KG1 (cell line): ENCODE results near the gene LOC128125822.

Experiments
- DNase-seq: peaks from one replicate; lab custom pipeline; 2025; lab: John Stamatoyannopoulos, UW

The LOC128125822 gene

GRCh38 chr6:63556369-63556768, 15.9 kb upstream of the LOC128125822 start:
- no peak for DNase-seq

GRCh38 chr6:63558278-63558677, 14.0 kb upstream of the LOC128125822 start:
- DNase-seq = no peak

DNA sequence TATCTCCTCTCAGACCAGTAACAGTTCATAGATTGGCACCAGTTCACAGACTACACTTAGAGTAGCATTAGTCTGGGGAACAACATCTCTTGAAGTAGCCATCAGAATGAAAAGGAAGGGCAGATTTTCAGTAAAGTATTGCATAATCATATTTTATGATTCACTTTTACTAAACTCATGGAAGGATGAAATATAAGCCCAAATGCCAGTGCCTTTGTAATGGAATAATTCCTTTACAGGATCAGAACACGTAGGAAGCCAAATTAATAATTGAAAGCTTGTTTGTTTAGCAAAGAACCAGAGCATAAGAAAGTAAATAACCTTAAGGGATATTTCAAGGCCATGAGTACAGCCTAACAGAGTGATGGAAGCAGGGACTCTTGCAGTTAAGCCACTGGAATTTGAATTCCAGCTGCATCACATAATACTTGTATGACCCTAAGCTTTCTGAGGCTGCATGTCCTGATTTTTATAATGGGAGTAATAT, 11.4 kb upstream of the LOC128125822 start:
- DNase-seq = no peak

DNA sequence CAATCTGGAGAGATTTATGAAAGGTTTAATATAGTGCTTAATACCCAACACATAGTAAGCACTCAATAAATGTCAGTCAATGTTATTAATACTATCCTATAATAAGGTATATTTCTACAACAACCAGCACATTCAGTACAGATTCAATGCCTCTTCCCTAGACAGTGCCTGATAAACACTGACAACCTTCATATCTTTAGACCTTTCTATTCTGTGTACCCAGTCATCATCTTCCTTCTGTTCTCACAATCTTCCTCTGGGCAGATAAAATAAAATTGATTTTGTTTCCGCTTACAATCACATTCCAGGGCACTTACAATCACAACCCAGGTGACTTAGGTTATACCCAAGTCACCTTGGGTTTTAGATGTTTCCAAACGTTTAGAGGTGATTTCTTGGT, 11.0 kb upstream of the LOC128125822 start:
- no peak for DNase-seq

GRCh38 chr6:63563235-63563634, 9.0 kb upstream of the LOC128125822 start:
- no peak for DNase-seq

- DNase-seq = no peak
Measured at GRCh38 chr6:63565058-63565726, 7.1 kb upstream of the LOC128125822 start.

DNA sequence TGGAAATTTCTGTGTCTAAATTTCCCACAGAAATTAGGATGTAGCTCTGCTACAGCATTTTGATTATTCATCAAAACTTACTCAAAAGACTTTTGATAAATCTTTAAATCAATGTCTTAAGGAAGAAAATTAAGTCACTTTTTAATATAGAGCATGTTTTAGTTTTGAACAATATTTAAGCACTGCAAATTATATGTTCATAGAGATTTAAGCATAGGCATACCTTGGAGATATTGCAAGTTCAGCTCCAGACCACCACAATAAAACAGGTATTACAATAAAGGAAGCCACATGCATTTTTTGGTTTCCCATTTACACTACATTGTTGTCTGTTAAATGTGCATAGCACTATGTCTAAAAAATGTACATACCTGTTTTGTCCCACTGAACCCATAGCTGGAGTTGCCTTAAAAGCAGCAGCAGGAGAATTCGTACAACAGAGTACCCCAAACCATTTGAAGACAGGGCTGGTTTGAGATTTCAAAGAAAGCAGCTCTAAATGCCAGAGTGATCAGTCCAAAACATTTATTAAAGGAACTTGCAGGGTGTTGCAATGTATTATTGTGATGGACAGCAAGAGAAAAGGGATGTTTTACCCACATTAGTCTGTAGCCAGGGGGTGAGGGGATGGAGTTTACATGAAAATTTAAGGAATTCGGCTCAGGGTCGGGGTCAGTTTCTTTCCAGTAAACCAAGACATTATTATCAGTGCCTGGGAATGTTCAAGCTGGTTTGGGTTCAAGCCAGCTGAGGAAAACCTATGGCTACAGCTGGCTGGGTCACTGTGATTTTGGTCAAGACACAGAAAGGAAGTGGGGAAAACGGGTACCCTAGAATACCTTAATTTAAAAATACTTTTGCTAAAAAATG, 6.3 kb upstream of the LOC128125822 start:
- no peak for DNase-seq

GRCh38 chr6:63567966-63568365, 4.3 kb upstream of the LOC128125822 start:
- no peak for DNase-seq

DNA sequence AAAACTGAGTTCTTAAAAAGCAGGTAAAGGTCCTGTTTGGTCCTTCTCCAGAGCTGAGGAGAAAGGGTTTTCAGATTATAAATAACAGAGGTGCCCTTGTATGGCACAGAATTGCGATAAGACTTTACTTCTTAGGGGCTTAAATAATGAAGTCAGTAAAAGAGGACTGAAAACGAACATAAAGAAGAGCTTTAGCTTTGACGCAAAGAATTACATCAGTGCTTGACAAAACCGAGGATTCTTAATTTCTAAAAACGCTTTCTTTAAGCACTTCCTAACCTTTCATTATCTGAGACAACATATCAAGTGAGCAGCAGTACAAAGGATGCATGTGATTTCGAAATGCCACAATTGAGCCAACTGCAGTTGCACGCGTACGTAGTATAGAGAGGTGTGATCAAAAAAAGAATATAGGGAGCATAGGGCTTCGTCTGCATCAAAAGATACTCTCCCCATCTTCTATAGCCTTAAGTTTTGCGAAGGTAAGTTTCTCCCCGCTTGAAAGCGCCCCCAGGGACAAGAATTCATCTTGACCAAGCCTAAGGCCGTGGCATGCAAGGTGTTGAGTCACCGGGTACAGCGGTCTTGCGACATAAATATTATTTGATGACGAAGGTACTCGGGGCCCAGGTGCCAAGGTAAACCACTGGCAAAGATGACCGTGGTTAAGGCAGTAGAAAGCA, 778 bp upstream of the LOC128125822 start:
- no peak for DNase-seq

DNA sequence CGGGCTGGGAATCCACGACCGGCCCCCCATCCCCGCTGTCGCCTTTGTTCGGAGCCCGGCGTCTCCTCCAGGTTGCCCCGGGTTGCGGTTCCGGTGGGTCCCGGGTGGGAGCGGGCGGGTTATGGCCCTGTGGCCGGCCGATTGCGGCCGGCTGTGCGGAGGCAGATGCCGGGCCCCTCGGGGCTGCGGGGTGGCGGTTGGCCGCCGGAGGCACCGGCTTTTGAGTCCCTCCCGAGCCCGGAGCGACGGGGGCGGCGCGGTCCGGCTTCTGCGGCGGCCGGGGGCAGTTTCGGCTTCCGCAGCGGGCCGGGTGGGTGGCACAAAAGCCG, 431 bp downstream of the LOC128125822 start:
- DNase-seq = no peak

DNA sequence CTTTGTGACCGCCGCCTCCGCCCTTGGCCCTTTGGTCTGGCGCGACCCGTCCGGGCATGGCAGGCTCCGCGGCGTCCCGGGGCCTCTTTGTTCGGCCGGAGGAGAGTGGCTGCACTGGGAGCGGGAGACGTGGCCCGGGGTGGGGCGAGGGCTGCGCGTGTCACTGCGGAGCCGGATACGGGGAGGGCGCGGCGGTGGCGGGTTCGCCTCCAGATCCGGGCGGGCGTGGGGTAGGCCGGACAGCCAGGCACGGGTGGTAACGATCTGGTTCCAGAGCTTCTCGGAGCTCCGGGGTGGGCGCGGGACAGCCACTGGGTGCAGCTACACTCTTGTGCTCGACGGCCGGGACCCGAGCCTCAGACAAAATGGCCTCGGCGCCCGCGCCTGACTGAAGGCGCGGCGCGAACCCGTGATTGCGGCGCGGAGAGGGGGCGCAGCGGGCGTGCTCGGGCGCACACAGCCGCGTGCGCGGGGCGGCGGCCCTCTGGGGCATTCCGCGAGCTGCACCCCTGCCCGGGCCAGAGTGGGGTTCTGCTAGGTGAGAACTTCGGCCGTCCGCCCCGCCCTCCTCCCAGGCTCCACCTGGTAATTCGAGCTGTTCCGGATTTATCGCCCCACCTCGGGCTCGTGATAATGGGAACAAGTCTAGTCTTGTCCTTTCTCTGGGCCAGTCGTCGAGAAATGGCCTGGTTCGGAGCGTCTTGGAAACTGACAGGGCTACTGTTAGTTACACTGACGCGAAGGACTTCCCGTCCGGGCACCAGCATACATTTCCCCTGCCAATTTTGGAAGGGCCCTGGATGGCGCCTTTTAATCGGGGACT, 1.0 kb downstream of the LOC128125822 start:
- DNase-seq = peak; percentile 59

DNA sequence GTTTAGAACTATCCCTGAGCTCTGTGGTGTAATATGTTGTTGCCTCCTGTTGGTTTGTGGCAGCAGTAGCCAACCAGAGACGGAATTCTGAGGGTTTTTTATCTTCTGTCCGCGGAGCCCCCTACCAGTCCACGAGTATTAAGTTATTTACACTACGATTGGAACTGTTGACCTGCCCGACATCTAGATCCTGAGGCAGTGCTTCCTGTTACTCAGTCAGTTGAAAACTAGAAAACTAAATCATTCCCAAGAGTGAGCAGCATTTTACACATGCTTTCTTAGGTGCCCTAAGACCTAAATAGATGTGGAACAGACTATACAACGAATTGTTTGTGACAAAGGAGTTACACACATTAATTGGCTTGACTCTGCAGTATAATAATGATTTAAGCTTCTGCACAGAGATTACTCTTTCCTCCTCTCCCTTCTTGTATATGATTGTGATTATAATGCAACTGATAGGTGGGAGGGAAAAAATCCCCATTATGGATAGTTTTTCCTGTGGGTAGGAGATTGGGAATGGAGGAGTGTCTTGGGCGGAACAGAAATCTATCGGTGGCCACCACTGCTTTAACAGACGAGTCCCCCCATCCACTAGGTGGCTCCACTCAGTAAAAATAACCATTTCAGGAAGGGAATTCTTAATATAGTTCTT, 1.7 kb downstream of the LOC128125822 start:
- DNase-seq = peak; percentile 36

GRCh38 chr6:63574554-63574900, 2.2 kb downstream of the LOC128125822 start:
- no peak for DNase-seq

GRCh38 chr6:63576147-63576772, 4.0 kb downstream of the LOC128125822 start:
- DNase-seq = no peak

DNA sequence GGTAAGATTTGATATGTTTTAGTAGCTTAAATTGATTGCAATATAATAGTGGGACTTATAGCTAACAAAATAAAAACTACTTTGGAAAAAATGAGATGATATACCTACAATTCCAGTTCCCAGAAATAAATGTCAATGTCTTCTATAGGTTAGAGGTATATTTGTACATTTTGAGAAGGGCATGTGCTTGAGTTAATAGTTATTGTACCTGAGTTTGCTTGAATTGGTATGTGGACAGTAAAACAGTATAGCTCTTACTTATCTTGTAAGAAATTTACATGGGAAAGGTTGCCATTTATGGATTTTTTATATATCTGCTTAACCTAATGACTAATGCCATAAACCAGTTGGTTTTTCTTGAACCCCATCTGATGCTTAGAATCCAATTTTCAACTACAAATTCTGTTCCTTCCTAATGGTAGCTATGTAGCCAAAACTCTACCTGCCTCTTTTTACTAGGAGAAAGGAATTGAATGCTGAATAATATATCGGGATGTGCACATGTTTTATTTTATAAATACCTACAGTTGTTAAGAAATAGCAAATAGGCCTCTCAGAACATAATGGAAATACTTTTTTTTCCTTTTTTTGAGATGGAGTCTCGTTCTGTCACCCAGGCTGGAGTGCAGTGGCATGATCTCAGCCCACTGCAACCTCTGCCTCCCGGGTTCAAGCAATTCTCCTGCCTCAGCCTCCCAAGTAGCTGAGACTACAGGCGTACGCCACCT, 4.9 kb downstream of the LOC128125822 start:
- DNase-seq = no peak

- no peak for DNase-seq
Measured at GRCh38 chr6:63578757-63579156, 6.5 kb downstream of the LOC128125822 start.

DNA sequence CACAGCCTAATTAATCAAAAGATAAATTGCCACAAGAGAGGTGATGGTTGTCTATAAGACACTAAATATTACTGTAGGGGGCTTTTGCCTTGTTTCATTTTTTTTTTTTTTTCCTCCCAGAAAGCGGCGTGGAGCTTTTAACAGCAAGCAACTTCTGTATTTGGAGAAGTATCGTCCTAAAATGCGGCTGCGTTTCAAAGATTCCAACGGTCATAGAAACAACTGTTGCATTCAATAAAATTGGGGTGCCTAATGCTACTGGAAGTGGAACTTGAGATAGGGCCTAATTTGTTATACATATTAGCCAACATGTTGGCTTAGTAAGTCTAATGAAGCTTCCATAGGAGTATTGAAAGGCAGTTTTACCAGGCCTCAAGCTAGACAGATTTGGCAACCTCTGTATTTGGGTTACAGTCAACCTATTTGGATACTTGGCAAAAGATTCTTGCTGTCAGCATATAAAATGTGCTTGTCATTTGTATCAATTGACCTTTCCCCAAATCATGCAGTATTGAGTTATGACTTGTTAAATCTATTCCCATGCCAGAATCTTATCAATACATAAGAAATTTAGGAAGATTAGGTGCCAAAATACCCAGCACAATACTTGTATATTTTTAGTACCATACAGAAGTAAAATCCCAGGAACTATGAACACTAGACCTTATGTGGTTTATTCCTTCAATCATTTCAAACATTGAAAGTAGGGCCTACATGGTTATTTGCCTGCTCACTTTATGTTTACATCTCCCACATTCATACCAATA, 7.8 kb downstream of the LOC128125822 start:
- no peak for DNase-seq

- no peak for DNase-seq
Measured at GRCh38 chr6:63580704-63580961, 8.4 kb downstream of the LOC128125822 start.

GRCh38 chr6:63581355-63582013, 9.2 kb downstream of the LOC128125822 start:
- no peak for DNase-seq
